Gastroesophageal sphincter (tissue), 4 donors: ENCODE data around the gene CLDN5. TPM values are rescaled to one million over a fixed set of nuclear protein-coding genes. Genes with fewer than 3 reads are reported as not detected.

Experiments used
- ATAC-seq: fragments of 150-250 bp; one replicate; pipeline ENCODE4 v1.9.1; 2016; ENCODE audit warnings: mild to moderate bottlenecking, moderate library complexity
- H3K27ac ChIP-seq, 4 donors: fragments of 200-600 bp; sonication (generic) in 3 of 4; 1 replicate in 3 of 4; 2 replicates in 1 of 4; pipeline ENCODE4 v1.5.1; 2016 to 2019
- H3K27me3 ChIP-seq: fragments of 200-600 bp; sonication (generic); one replicate; pipeline ENCODE4 v1.5.1; 2019
- H3K36me3 ChIP-seq, 2 donors: fragments of 200-600 bp; sonication (generic); one replicate each; pipeline ENCODE4 v1.5.1; 2019; ENCODE audit warnings: control low read depth in 1 of 2
- H3K4me1 ChIP-seq, 3 donors: fragments of 200-600 bp; sonication (generic); 1 replicate in 2 of 3; 2 replicates in 1 of 3; pipeline ENCODE4 v1.5.1; 2016 to 2019; ENCODE audit warnings: control low read depth in 2 of 3
- H3K4me3 ChIP-seq, 2 donors: fragments of 200-600 bp; sonication (generic); one replicate each; pipeline ENCODE4 v1.5.1; 2019; ENCODE audit warnings: mild to moderate bottlenecking in 1 of 2, moderate library complexity in 1 of 2
- H3K9me3 ChIP-seq, 3 donors: fragments of 200-600 bp; sonication (generic); one replicate each; pipeline ENCODE4 v1.5.1; 2017 to 2019; ENCODE audit warnings: control low read depth in 2 of 3
- EP300 ChIP-seq: sonication (generic); formaldehyde crosslinking; IDR thresholded peaks from one replicate; pipeline ENCODE4 v1.6.1; 2017; ENCODE audit warnings: antibody characterized with exemption, mild to moderate bottlenecking
- POLR2A ChIP-seq, 2 donors: fragments of 450-650 bp; IDR thresholded peaks; one replicate each; pipeline ENCODE4 v1.6.1; 2017; ENCODE audit warnings: antibody characterized with exemption in 2 of 2, mild to moderate bottlenecking in 2 of 2, moderate library complexity in 1 of 2
- POLR2AphosphoS5 ChIP-seq: sonication (generic); formaldehyde crosslinking; IDR thresholded peaks from one replicate; pipeline ENCODE4 v1.6.1; 2017; ENCODE audit warnings: antibody characterized with exemption
- WGBS, 2 donors: methylation state at CpG; one replicate each; pipeline ENCODE4 v1.1.5; 2018; ENCODE audit warnings: low coverage in 1 of 2; 5-methylcytosine and 5-hydroxymethylcytosine counted together
- total RNA-seq, 4 donors: library from RNA; depleted of rRNA; stranded (reverse); fragments of >200 nt; gene quantifications; one replicate each; pipeline ENCODE4 v1.1.0, GENCODE V29; 2016
- TF ChIP-seq, protein P1 (sequence below), 4 experiments: fragments of 200-600 bp in 2 of 4; fragments of 450-650 bp in 2 of 4; sonication (generic) in 1 of 4; IDR thresholded peaks; one replicate each; pipeline ENCODE4 v1.5.1; 2017 to 2019; ENCODE audit warnings: antibody characterized with exemption in 4 of 4, mild to moderate bottlenecking in 2 of 4, moderate library complexity in 2 of 4

CLDN5 gene
- total RNA-seq, 4 donors from 2014 or later = 29.6 to 149 (median 93.3) TPM

DNA sequence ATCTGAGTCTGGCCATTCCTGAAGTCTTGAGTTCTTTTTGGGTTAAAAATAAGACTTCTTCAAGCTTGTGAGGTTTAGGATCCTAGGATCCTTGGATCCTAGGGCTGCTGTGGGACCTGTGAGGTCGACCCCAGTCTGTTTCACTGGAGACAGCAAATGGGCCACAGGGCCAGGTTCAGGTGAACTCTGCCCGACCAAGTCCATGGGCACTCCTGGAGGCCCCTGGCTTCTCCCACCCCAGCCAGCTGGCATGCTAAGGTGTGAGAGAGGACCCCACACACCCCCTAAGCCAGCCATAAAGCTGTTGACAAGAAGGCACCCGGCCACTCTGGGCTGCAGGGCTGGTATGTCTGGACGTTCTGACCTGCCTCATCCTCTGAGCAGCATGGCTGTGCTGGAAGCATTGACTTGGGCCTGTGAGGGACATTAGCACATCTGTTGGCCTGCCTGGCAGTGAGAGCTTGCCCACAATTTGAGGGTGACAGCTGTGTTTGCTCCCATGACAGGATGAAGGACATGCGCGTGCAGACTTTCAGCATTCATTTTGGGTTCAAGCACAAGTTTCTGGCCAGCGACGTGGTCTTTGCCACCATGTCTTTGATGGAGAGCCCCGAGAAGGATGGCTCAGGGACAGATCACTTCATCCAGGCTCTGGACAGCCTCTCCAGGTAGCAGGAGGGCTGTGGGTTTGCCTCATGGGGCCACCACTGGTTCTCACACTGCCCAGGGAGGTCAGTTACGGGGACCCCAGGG lies 16.0 kb downstream of the CLDN5 start:
- Histone ChIP-seq H3K4me3 (no peak overlapping the region), H3K36me3 (no peaks in the 10 kb centered on the region), H3K27ac (no peak overlapping the region), H3K4me1 (no peaks in the 10 kb centered on the region), H3K27me3 (no peaks in the 10 kb centered on the region), H3K9me3 (peaks cover 0 to 3% (median 0%) of the 10 kb centered on the region in 3 donors)
- TF ChIP-seq EP300 (no peak), POLR2A (IDR thresholded peaks at IDR 0.05) (no peak), POLR2AphosphoS5 (no peak)
- TF ChIP-seq, protein P1, sequence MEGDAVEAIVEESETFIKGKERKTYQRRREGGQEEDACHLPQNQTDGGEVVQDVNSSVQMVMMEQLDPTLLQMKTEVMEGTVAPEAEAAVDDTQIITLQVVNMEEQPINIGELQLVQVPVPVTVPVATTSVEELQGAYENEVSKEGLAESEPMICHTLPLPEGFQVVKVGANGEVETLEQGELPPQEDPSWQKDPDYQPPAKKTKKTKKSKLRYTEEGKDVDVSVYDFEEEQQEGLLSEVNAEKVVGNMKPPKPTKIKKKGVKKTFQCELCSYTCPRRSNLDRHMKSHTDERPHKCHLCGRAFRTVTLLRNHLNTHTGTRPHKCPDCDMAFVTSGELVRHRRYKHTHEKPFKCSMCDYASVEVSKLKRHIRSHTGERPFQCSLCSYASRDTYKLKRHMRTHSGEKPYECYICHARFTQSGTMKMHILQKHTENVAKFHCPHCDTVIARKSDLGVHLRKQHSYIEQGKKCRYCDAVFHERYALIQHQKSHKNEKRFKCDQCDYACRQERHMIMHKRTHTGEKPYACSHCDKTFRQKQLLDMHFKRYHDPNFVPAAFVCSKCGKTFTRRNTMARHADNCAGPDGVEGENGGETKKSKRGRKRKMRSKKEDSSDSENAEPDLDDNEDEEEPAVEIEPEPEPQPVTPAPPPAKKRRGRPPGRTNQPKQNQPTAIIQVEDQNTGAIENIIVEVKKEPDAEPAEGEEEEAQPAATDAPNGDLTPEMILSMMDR (IDR thresholded peaks at IDR 0.05) = no peak
- 67 to 100% methylated on average over 2 of the region's 10 CpGs for WGBS, 2 donors
- ATAC-seq = no peak

DNA sequence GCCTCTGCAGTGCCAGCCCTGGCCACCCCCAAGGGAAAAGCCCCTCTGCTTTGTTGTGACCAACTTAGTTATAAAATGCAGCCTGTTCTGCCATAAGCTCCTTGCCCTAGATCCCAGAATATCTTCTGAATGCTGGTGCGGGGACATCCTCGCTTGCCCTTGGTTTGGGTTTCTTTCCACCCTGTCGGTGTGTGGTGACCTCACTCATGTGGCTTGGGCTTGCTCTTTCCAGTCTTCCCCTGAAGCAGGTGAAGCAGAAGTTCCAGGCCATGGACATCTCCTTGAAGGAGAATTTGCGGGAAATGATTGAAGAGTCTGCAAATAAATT lies 16.7 kb downstream of the CLDN5 start:
- H3K27me3 ChIP-seq = no peaks in the 10 kb centered on the region
- no peaks in the 10 kb centered on the region for H3K36me3 ChIP-seq
- H3K27ac ChIP-seq = no peak overlapping the region
- ATAC-seq = no peak
- no peak overlapping the region for H3K4me3 ChIP-seq
- WGBS, 2 donors = 96 to 100% methylated on average over 1 to 3 of the region's 4 CpGs
- no peaks in the 10 kb centered on the region for H3K9me3 ChIP-seq
- no peak for TF ChIP-seq EP300
- TF ChIP-seq, protein P1 (IDR thresholded peaks at IDR 0.05) = no peak
- no peak for TF ChIP-seq POLR2AphosphoS5
- no peak for TF ChIP-seq POLR2A (IDR thresholded peaks at IDR 0.05)
- no peaks in the 10 kb centered on the region for H3K4me1 ChIP-seq

DNA sequence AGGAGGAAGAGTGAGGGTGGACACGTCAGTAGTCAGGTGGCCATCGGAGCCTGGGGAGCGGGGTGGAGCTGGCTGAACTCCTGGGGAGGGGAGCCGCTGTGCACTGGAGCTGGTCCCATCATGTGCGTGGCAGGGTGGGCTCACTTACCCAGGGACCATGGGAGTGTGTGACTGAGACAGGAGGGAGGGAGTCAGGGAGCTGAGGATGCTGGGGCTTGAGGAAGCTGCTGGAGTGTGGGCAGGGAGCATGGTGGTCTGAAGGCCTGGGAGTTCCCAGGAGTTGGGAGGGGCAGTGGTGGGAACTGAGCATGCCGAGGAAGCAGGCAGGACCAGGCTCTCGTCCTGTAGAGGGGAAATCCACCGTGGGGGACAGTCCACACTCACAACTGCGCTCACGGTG lies 18.0 kb downstream of the CLDN5 start:
- Histone ChIP-seq H3K27me3 (no peaks in the 10 kb centered on the region), H3K4me1 (no peaks in the 10 kb centered on the region), H3K4me3 (no peak overlapping the region), H3K27ac (no peak overlapping the region), H3K9me3 (no peaks in the 10 kb centered on the region), H3K36me3 (no peaks in the 10 kb centered on the region)
- ATAC-seq = no peak
- no peak for TF ChIP-seq POLR2AphosphoS5
- TF ChIP-seq POLR2A (IDR thresholded peaks at IDR 0.05) = no peak
- TF ChIP-seq, protein P1 (IDR thresholded peaks at IDR 0.05) = no peak
- TF ChIP-seq EP300 = no peak
- 85 to 91% methylated on average over 7 to 8 of the region's 10 CpGs for WGBS, 2 donors

DNA sequence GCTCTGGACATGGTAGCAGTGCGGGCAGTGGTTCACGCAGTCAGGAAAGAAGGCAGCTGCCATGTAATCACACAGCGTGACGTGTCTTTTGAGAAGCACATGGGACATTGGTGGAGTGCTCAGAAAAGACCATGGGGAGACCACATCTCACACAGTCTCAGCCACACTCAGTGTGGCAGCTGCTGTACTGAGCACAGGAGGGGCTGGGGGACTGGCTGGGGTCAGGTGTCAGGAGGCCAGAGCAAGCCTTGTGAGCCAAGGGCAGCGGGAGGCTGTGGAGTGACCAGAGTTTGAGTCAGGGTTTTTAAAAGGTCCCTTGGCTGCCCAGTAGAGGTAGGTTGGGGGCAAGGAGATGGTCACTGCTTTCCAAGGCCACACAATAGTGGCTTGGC lies 18.5 kb downstream of the CLDN5 start:
- Histone ChIP-seq H3K27me3 (no peaks in the 10 kb centered on the region), H3K4me1 (no peaks in the 10 kb centered on the region), H3K36me3 (no peaks in the 10 kb centered on the region), H3K4me3 (no peak overlapping the region), H3K27ac (no peak overlapping the region), H3K9me3 (no peaks in the 10 kb centered on the region)
- no peak for ATAC-seq
- TF ChIP-seq POLR2AphosphoS5 (no peak), POLR2A (IDR thresholded peaks at IDR 0.05) (no peak), EP300 (no peak)
- TF ChIP-seq, protein P1 (IDR thresholded peaks at IDR 0.05) = no peak
- WGBS, 2 donors = 83% methylated on average over 1 of the region's 5 CpGs; no CpG with 5 or more reads in 1 of the 2 donors
